GM19467 (cell line): Measurements from ENCODE around the gene ASCL3.
"Not testable (repeated sequence)": the region's sequence is repeated elsewhere in the genome, so short reads cannot be mapped to it uniquely, and the experiment has no call there.

Experiments
- ATAC-seq: cut with Tn5 transposase; IDR thresholded peaks from one replicate; pipeline ENCODE4 v1.9.1; 2021; ENCODE audit warnings: mild to moderate bottlenecking, moderate library complexity; ENCODE audit not compliant: unreplicated experiment

The ASCL3 gene

GRCh38 chr11:8942518-8943066 lies at the start of gene ASCL3:
TSS of gene ASCL3 (minus strand) at chr11:8943016. CDS start at chr11:8938161, 4,855 bp downstream.
- no peak for ATAC-seq

GRCh38 chr11:8989453-8989852 lies 46.6 kb upstream of the ASCL3 start:
- no peak for ATAC-seq

GRCh38 chr11:8988329-8989234 lies 45.8 kb upstream of the ASCL3 start:
- no peak for ATAC-seq

- no peak for ATAC-seq
These were observed 44.6 kb upstream of the ASCL3 start for GRCh38 chr11:8987446-8987845.

GRCh38 chr11:8986772-8987171 lies 44.0 kb upstream of the ASCL3 start:
- not testable (repeated sequence) for ATAC-seq

- no peak for ATAC-seq
These were observed 42.6 kb upstream of the ASCL3 start for GRCh38 chr11:8985462-8985861.

GRCh38 chr11:8983552-8983951 lies 40.7 kb upstream of the ASCL3 start:
- ATAC-seq, result no peak

GRCh38 chr11:8980485-8980884 lies 37.7 kb upstream of the ASCL3 start:
- no peak for ATAC-seq

GRCh38 chr11:8979365-8979764 lies 36.5 kb upstream of the ASCL3 start:
- not testable (repeated sequence) for ATAC-seq

GRCh38 chr11:8973121-8973520 lies 30.3 kb upstream of the ASCL3 start:
- ATAC-seq, result no peak

GRCh38 chr11:8971924-8972316 lies 29.1 kb upstream of the ASCL3 start:
- no peak for ATAC-seq

- no peak for ATAC-seq
These were observed 28.5 kb upstream of the ASCL3 start for GRCh38 chr11:8971196-8971923.

- no peak for ATAC-seq
These were observed 24.4 kb upstream of the ASCL3 start for GRCh38 chr11:8967184-8967583.

GRCh38 chr11:8964324-8965320 lies 21.8 kb upstream of the ASCL3 start, which contains the start of gene TMEM9B:
TSS of gene TMEM9B (minus strand) at chr11:8964442. CDS start at chr11:8964313, 129 bp downstream.
- peak; percentile 87 for ATAC-seq

- ATAC-seq, result peak; percentile 51
These were observed 20.9 kb upstream of the ASCL3 start for GRCh38 chr11:8963569-8964323.

GRCh38 chr11:8962841-8963240 lies 20.0 kb upstream of the ASCL3 start:
- ATAC-seq, result no peak

GRCh38 chr11:8961401-8961800 lies 18.6 kb upstream of the ASCL3 start:
- no peak for ATAC-seq

- no peak for ATAC-seq
These were observed 16.8 kb upstream of the ASCL3 start for GRCh38 chr11:8959546-8960166.

- ATAC-seq, result no peak
These were observed 14.0 kb upstream of the ASCL3 start for GRCh38 chr11:8956860-8957259.
